Suprapubic skin (tissue), 4 donors: ENCODE data around the gene CEP85L. TPM values are rescaled to one million over a fixed set of nuclear protein-coding genes. Genes with fewer than 3 reads are reported as not detected.

Experiments
- DNase-seq, 2 donors: peaks; one replicate each; pipeline ENCODE4 v3.0.0-alpha.2; 2019; ENCODE audit warnings: low spot score in 2 of 2
- H3K27ac ChIP-seq: fragments of 200-600 bp; sonication (generic); one replicate; pipeline ENCODE4 v1.5.1; 2019
- H3K27me3 ChIP-seq: fragments of 200-600 bp; sonication (generic); one replicate; pipeline ENCODE4 v1.5.1; 2019
- H3K36me3 ChIP-seq: fragments of 200-600 bp; sonication (generic); one replicate; pipeline ENCODE4 v1.5.1; 2019
- H3K4me1 ChIP-seq: fragments of 200-600 bp; sonication (generic); one replicate; pipeline ENCODE4 v1.5.1; 2019
- H3K4me3 ChIP-seq: fragments of 200-600 bp; sonication (generic); one replicate; pipeline ENCODE4 v1.5.1; 2019; ENCODE audit warnings: mild to moderate bottlenecking
- H3K9me3 ChIP-seq: fragments of 200-600 bp; sonication (generic); one replicate; pipeline ENCODE4 v1.5.1; 2019
- CTCF ChIP-seq, 2 donors: fragments of 200-600 bp in 1 of 2; fragments of 450-650 bp in 1 of 2; sonication (generic) in 1 of 2; IDR thresholded peaks; one replicate each; pipeline ENCODE4 v1.5.1; 2016 to 2019; ENCODE audit warnings: antibody characterized with exemption in 2 of 2, mild to moderate bottlenecking in 1 of 2, moderate library complexity in 1 of 2
- EP300 ChIP-seq: sonication (generic); formaldehyde crosslinking; IDR thresholded peaks from one replicate; pipeline ENCODE4 v1.6.1; 2017; ENCODE audit warnings: antibody characterized with exemption
- POLR2A ChIP-seq, 2 donors: fragments of 450-650 bp; IDR thresholded peaks; one replicate each; pipeline ENCODE4 v1.6.1; 2017; ENCODE audit warnings: antibody characterized with exemption in 2 of 2, mild to moderate bottlenecking in 2 of 2, moderate library complexity in 2 of 2
- POLR2AphosphoS5 ChIP-seq, 3 donors: sonication (generic); formaldehyde crosslinking; IDR thresholded peaks; one replicate each; pipeline ENCODE4 v1.6.1; 2017; ENCODE audit warnings: antibody characterized with exemption in 3 of 3
- WGBS: methylation state at CpG from one replicate; pipeline ENCODE4 v1.1.5; 2018; 5-methylcytosine and 5-hydroxymethylcytosine counted together
- total RNA-seq, 4 donors: library from RNA; depleted of rRNA; stranded (reverse); fragments of >200 nt; gene quantifications; one replicate each; pipeline ENCODE4 v1.1.0, GENCODE V29; 2016

Gene CEP85L
- total RNA-seq, 4 donors from 2014 or later: 4.7 to 9.5 (median 5.3) TPM

GRCh38 chr6:118648866-118649554 is 2.4 kb downstream of the CEP85L start:
- peaks cover 26% of the 10 kb centered on the region for H3K4me1 ChIP-seq

GRCh38 chr6:118646977-118647376 is 4.4 kb downstream of the CEP85L start:
- Histone ChIP-seq H3K4me3 (no peak overlapping the region), H3K27me3 (no peaks in the 10 kb centered on the region), H3K9me3 (no peaks in the 10 kb centered on the region), H3K27ac (no peak overlapping the region), H3K4me1 (peaks cover 23% of the 10 kb centered on the region), H3K36me3 (no peaks in the 10 kb centered on the region)
- no peak for DNase-seq
- WGBS: 95% methylated on average over 2 of the region's 2 CpGs
- TF ChIP-seq CTCF (IDR thresholded peaks at IDR 0.05) (no peak), POLR2AphosphoS5 (IDR thresholded peaks at IDR 0.05) (no peak), POLR2A (IDR thresholded peaks at IDR 0.05) (no peak), EP300 (no peak)

More at GRCh38 chr6:118648866-118649554, 2.4 kb downstream of the CEP85L start:
- WGBS: 45% methylated on average over 2 of the region's 2 CpGs
- TF ChIP-seq POLR2AphosphoS5 (IDR thresholded peaks at IDR 0.05) (no peak), POLR2A (IDR thresholded peaks at IDR 0.05) (no peak), CTCF (IDR thresholded peaks at IDR 0.05) (no peak), EP300 (no peak)
- Histone ChIP-seq H3K27me3 (no peaks in the 10 kb centered on the region), H3K9me3 (no peaks in the 10 kb centered on the region), H3K4me3 (peak overlapping the region; percentile 98), H3K36me3 (no peaks in the 10 kb centered on the region), H3K27ac (no peak overlapping the region)
- DNase-seq: no peak

- Histone ChIP-seq H3K27me3 (no peaks in the 10 kb centered on the region), H3K4me3 (no peak overlapping the region), H3K27ac (no peak overlapping the region), H3K4me1 (peaks cover 16% of the 10 kb centered on the region), H3K9me3 (no peaks in the 10 kb centered on the region), H3K36me3 (no peaks in the 10 kb centered on the region)
- no peak for TF ChIP-seq CTCF (IDR thresholded peaks at IDR 0.05)
- 95% methylated on average over 2 of the region's 2 CpGs for WGBS
- no peak for DNase-seq
These were observed 6.0 kb downstream of the CEP85L start for GRCh38 chr6:118645395-118645794.

GRCh38 chr6:118644007-118644406 is 7.4 kb downstream of the CEP85L start:
- H3K27ac ChIP-seq: no peak overlapping the region
- 96% methylated on average over 2 of the region's 2 CpGs for WGBS
- no peak overlapping the region for H3K4me3 ChIP-seq
- H3K9me3 ChIP-seq: no peaks in the 10 kb centered on the region
- no peaks in the 10 kb centered on the region for H3K36me3 ChIP-seq
- TF ChIP-seq EP300: no peak
- no peak for TF ChIP-seq POLR2A (IDR thresholded peaks at IDR 0.05)
- TF ChIP-seq CTCF (IDR thresholded peaks at IDR 0.05): no peak
- TF ChIP-seq POLR2AphosphoS5 (IDR thresholded peaks at IDR 0.05): no peak
- H3K27me3 ChIP-seq: no peaks in the 10 kb centered on the region
- no peak for DNase-seq
- H3K4me1 ChIP-seq: peaks cover 3% of the 10 kb centered on the region

- Histone ChIP-seq H3K4me3 (no peak overlapping the region), H3K9me3 (no peaks in the 10 kb centered on the region), H3K36me3 (no peaks in the 10 kb centered on the region), H3K27ac (no peak overlapping the region), H3K27me3 (no peaks in the 10 kb centered on the region), H3K4me1 (no peaks in the 10 kb centered on the region)
- DNase-seq: no peak
- WGBS: 40% methylated on average over 1 of the region's 1 CpG
- no peak for TF ChIP-seq EP300
- no peak for TF ChIP-seq CTCF (IDR thresholded peaks at IDR 0.05)
- TF ChIP-seq POLR2AphosphoS5 (IDR thresholded peaks at IDR 0.05): no peak
- no peak for TF ChIP-seq POLR2A (IDR thresholded peaks at IDR 0.05)
These were observed 10.3 kb downstream of the CEP85L start for GRCh38 chr6:118641042-118641441.
